HEK293 (cell line): Measurements from ENCODE around the gene TRPM5.
A peak's percentile ranks its signal among the peaks of the same experiment; 100 is the strongest.

Source experiments
- CTCF ChIA-PET: fragments of 350-600 bp; formaldehyde crosslinking; extraction: SDS; loops from one replicate; lab custom pipeline; 2021; ENCODE audit warnings: antibody characterized with exemption; lab: Yijun Ruan, JAX
- POLR2A ChIA-PET: fragments of 300-600 bp; formaldehyde crosslinking; extraction: SDS; loops from one replicate; lab custom pipeline; 2020; ENCODE audit warnings: antibody characterized with exemption, inconsistent platforms; lab: Yijun Ruan, JAX
- H3K27ac ChIP-seq: fragments of 200-500 bp; sonication (Bioruptor generic); 2 replicates; pipeline ENCODE4 v1.5.1; 2014; ENCODE audit warnings: low read depth, low read length, control low read depth, inconsistent platforms; ENCODE audit errors: extremely low read depth
- H3K36me3 ChIP-seq, 2 experiments: fragments of 200-500 bp in 1 of 2; sonication (Bioruptor generic) in 1 of 2; 1 replicate in 1 of 2; 2 replicates in 1 of 2; pipeline ENCODE4 v1.5.1; 2014 to 2017; ENCODE audit warnings: inconsistent platforms in 2 of 2, low read length in 2 of 2; ENCODE audit not compliant: control insufficient read depth in 2 of 2, insufficient read depth in 1 of 2
- H3K4me1 ChIP-seq: fragments of 200-500 bp; sonication (Bioruptor generic); 2 replicates; pipeline ENCODE4 v1.5.1; 2014; ENCODE audit warnings: mild to moderate bottlenecking, low read length, inconsistent platforms; ENCODE audit not compliant: control insufficient read depth, insufficient read depth
- H3K4me3 ChIP-seq: 2 replicates; pipeline ENCODE4 v1.5.1; 2011; ENCODE audit warnings: low read depth, mild to moderate bottlenecking, control low read depth, low read length, moderate library complexity
- H3K9me3 ChIP-seq: fragments of 200-500 bp; sonication (Bioruptor generic); 2 replicates; pipeline ENCODE4 v1.5.1; 2014; ENCODE audit warnings: low read depth, low read length, inconsistent platforms; ENCODE audit not compliant: control insufficient read depth, insufficient read depth
- KLF10 ChIP-seq: fragments of 450-650 bp; IDR thresholded peaks from 2 replicates; pipeline ENCODE4 v1.5.1; 2018; ENCODE audit warnings: missing biosample characterization, mild to moderate bottlenecking, missing genetic modification characterization
- ZBTB17 ChIP-seq: fragments of 450-650 bp; formaldehyde crosslinking; IDR thresholded peaks from 2 replicates; pipeline ENCODE4 v1.5.1; 2016; ENCODE audit warnings: missing biosample characterization, missing genetic modification characterization
- ZBTB20 ChIP-seq: fragments of 450-650 bp; formaldehyde crosslinking; IDR thresholded peaks from 2 replicates; pipeline ENCODE4 v1.5.1; 2016; ENCODE audit warnings: missing biosample characterization, missing genetic modification characterization
- ZNF175 ChIP-seq: fragments of 450-650 bp; formaldehyde crosslinking; IDR thresholded peaks from 2 replicates; pipeline ENCODE4 v1.5.1; 2016; ENCODE audit warnings: missing biosample characterization, missing genetic modification characterization
- ZNF214 ChIP-seq: fragments of 450-650 bp; formaldehyde crosslinking; IDR thresholded peaks from 2 replicates; pipeline ENCODE4 v1.5.1; 2017; ENCODE audit warnings: missing biosample characterization, mild to moderate bottlenecking, missing genetic modification characterization, borderline replicate concordance
- ZNF266 ChIP-seq: fragments of 450-650 bp; formaldehyde crosslinking; IDR thresholded peaks from 2 replicates; pipeline ENCODE4 v1.5.1; 2016; ENCODE audit warnings: missing biosample characterization, missing genetic modification characterization, low read depth
- ZNF571 ChIP-seq: fragments of 450-650 bp; formaldehyde crosslinking; IDR thresholded peaks from 2 replicates; pipeline ENCODE4 v1.5.0; 2017; ENCODE audit warnings: missing biosample characterization, missing genetic modification characterization
- ZNF707 ChIP-seq: fragments of 450-650 bp; formaldehyde crosslinking; IDR thresholded peaks from 2 replicates; pipeline ENCODE4 v1.5.1; 2016; ENCODE audit warnings: missing biosample characterization, missing genetic modification characterization
- ZNF768 ChIP-seq: fragments of 450-650 bp; formaldehyde crosslinking; IDR thresholded peaks from 2 replicates; pipeline ENCODE4 v1.5.1; 2018; ENCODE audit warnings: missing biosample characterization, mild to moderate bottlenecking, missing genetic modification characterization
- ZNF785 ChIP-seq: fragments of 450-650 bp; formaldehyde crosslinking; IDR thresholded peaks from 2 replicates; pipeline ENCODE4 v1.5.1; 2016; ENCODE audit warnings: missing biosample characterization, missing genetic modification characterization
- TF ChIP-seq, protein P1 (sequence below): fragments of 450-650 bp; formaldehyde crosslinking; IDR thresholded peaks from 2 replicates; pipeline ENCODE4 v1.5.1; 2016; ENCODE audit warnings: missing biosample characterization, missing genetic modification characterization
- TF ChIP-seq, protein P2 (sequence below): fragments of 450-650 bp; formaldehyde crosslinking; conservative IDR thresholded peaks from 2 replicates; pipeline ENCODE4 v1.5.1; 2016; ENCODE audit warnings: low read depth, missing biosample characterization, missing genetic modification characterization
- TF ChIP-seq, protein P3 (sequence below): fragments of 450-650 bp; formaldehyde crosslinking; IDR thresholded peaks from 2 replicates; pipeline ENCODE4 v1.5.1; 2017; ENCODE audit warnings: missing biosample characterization, missing genetic modification characterization

Gene TRPM5

DNA sequence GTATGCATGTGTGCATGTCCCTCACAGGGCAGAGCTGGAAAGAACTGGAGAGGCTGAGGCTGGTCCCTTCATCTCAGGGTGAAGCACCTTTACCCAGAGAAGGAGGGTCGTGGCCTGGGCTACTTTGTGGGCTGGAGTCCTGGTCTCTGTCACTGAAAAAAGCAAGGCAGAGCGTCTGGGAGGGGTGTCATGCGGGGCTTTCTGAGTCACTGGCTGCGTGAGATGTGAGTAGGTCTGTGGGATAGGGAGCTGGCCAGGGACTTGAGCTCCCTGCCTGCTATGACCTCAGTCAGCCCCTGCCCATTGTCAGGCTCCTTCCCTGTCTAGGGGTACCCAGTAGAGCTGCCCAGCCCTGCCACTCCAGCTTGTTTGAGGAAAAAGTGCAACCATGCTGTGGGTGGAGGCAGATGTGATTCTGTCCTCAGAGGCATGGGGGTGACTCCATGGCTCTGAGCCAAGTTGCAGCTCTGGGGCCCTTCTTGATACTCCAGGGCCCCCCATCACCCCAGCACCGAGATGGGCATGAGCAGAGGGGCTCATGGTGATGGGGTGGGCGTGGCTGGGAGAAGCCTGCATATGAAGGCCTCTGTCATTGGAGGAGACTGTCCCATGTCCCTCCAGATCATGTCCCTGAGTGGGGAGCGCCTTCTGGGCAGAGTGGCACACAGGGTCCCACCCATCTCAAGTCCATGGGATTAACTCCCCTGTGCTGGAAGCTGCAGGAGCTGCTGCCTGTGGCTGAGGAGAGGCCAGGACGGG, 28.3 kb upstream of the TRPM5 start:
- TF ChIP-seq, protein P1, sequence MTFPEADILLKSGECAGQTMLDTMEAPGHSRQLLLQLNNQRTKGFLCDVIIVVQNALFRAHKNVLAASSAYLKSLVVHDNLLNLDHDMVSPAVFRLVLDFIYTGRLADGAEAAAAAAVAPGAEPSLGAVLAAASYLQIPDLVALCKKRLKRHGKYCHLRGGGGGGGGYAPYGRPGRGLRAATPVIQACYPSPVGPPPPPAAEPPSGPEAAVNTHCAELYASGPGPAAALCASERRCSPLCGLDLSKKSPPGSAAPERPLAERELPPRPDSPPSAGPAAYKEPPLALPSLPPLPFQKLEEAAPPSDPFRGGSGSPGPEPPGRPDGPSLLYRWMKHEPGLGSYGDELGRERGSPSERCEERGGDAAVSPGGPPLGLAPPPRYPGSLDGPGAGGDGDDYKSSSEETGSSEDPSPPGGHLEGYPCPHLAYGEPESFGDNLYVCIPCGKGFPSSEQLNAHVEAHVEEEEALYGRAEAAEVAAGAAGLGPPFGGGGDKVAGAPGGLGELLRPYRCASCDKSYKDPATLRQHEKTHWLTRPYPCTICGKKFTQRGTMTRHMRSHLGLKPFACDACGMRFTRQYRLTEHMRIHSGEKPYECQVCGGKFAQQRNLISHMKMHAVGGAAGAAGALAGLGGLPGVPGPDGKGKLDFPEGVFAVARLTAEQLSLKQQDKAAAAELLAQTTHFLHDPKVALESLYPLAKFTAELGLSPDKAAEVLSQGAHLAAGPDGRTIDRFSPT (tag by site-specific recombination) = no peak
- TF ChIP-seq KLF10 (tag by site-specific recombination) (no peak), ZNF571 (no peak), ZBTB20 (tag by site-specific recombination) (no peak), ZNF175 (no peak), ZNF214 (tag by site-specific recombination) (no peak), ZNF785 (tag by site-specific recombination) (no peak)
- TF ChIP-seq, protein P2, sequence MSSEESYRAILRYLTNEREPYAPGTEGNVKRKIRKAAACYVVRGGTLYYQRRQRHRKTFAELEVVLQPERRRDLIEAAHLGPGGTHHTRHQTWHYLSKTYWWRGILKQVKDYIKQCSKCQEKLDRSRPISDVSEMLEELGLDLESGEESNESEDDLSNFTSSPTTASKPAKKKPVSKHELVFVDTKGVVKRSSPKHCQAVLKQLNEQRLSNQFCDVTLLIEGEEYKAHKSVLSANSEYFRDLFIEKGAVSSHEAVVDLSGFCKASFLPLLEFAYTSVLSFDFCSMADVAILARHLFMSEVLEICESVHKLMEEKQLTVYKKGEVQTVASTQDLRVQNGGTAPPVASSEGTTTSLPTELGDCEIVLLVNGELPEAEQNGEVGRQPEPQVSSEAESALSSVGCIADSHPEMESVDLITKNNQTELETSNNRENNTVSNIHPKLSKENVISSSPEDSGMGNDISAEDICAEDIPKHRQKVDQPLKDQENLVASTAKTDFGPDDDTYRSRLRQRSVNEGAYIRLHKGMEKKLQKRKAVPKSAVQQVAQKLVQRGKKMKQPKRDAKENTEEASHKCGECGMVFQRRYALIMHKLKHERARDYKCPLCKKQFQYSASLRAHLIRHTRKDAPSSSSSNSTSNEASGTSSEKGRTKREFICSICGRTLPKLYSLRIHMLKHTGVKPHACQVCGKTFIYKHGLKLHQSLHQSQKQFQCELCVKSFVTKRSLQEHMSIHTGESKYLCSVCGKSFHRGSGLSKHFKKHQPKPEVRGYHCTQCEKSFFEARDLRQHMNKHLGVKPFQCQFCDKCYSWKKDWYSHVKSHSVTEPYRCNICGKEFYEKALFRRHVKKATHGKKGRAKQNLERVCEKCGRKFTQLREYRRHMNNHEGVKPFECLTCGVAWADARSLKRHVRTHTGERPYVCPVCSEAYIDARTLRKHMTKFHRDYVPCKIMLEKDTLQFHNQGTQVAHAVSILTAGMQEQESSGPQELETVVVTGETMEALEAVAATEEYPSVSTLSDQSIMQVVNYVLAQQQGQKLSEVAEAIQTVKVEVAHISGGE (tag by site-specific recombination) = no peak
- CTCF ChIA-PET = no interaction called here
- Histone ChIP-seq H3K4me1 (no peaks in the 10 kb centered on the region), H3K36me3 (no peaks in the 10 kb centered on the region), H3K4me3 (no peak overlapping the region), H3K27ac (no peak overlapping the region), H3K9me3 (no peaks in the 10 kb centered on the region)
- POLR2A ChIA-PET = no interaction called here

DNA sequence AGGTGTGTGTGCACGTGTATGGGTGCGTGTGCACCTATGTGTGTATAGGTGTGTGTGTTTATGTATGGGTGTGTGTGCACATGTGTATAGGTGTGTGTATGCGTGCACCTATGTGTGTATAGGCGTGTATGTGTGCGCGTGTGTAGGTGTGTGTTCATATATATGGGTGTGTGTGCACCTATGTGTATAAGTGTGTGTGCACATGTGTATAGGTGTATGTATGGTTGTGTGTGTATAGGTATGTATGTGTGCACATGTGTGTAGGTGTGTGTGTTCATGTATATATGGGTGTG, 27.4 kb upstream of the TRPM5 start:
- no peaks in the 10 kb centered on the region for H3K36me3 ChIP-seq
- H3K27ac ChIP-seq = no peak overlapping the region
- H3K4me3 ChIP-seq = no peak overlapping the region
- TF ChIP-seq, protein P3, sequence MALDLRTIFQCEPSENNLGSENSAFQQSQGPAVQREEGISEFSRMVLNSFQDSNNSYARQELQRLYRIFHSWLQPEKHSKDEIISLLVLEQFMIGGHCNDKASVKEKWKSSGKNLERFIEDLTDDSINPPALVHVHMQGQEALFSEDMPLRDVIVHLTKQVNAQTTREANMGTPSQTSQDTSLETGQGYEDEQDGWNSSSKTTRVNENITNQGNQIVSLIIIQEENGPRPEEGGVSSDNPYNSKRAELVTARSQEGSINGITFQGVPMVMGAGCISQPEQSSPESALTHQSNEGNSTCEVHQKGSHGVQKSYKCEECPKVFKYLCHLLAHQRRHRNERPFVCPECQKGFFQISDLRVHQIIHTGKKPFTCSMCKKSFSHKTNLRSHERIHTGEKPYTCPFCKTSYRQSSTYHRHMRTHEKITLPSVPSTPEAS = peak; percentile 57; the same call in 1 of the 2 replicates
- TF ChIP-seq ZBTB17 (tag by site-specific recombination) (no peak), ZNF266 (tag by site-specific recombination) (no peak), ZNF707 (tag by site-specific recombination) (no peak)
- TF ChIP-seq, all 188 proteins: peak for 1
- CTCF ChIA-PET = no interaction called here
- POLR2A ChIA-PET = no interaction called here
- Histone ChIP-seq H3K9me3 (no peaks in the 10 kb centered on the region), H3K4me1 (no peaks in the 10 kb centered on the region)

DNA sequence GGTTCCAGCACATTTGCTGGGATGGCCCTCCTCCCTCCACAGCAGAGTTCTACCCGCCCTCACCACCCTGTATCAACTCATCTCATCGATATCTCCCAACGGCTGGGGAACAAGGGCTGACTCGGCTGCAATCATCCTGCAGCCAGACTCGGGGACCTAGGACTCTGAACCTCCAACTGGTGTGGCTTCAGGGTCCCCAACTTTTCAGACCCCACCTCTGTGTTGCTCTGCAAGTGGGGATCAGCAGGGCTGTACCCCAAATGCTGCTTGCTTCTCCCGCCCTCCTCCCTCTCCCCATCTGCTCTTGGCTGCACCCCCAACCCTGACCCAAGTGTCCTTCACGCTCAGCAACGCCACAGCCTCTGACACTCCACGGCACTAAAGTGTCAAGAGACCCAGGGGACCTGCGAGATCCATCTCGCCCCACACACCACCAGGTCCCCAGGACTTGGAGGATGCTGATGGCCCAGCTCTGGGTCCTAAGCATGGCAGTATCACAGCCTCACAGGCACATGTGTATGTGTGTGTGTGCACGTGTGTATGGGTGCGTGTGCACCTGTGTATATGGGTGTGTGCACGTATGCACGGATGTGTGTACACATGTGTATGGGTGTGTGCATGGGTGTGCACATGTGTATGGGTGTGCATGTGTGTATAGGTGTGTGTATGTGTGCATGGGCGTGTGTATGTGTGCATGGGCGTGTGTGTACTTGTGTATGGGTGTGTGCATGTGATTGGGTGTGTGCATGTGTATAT, 26.9 kb upstream of the TRPM5 start:
- H3K27ac ChIP-seq = no peak overlapping the region

More for the DNA sequence above, 26.9 kb upstream of the TRPM5 start:
- CTCF ChIA-PET = no interaction called here
- H3K9me3 ChIP-seq = no peaks in the 10 kb centered on the region
- no peak overlapping the region for H3K4me3 ChIP-seq
- POLR2A ChIA-PET = no interaction called here
- H3K36me3 ChIP-seq = no peaks in the 10 kb centered on the region
- no peaks in the 10 kb centered on the region for H3K4me1 ChIP-seq
- TF ChIP-seq ZNF768 = no peak
- TF ChIP-seq, protein P3 = peak; percentile 82; the same call in 1 of the 2 replicates
- TF ChIP-seq, all 188 proteins: peak for 1
